Colon (tissue), 2 donors: ENCODE measurements around the gene MAT2B.

Experiments
- FAIRE-seq: peaks from 2 replicates; lab custom pipeline; 2012; peaks lifted over from hg19 to GRCh38; lab: Jason Lieb, UNC
- donor health status: control.
- donor health status: control.

Gene MAT2B

GRCh38 chr5:163505368-163506094 lies at the start of gene MAT2B:
MAT2B (plus strand) TSS chr5:163505619; CDS start chr5:163505687, 68 bp downstream.
- FAIRE-seq, result no peak

GRCh38 chr5:163456029-163456589 lies 49.3 kb upstream of the MAT2B start:
- no peak for FAIRE-seq

GRCh38 chr5:163456840-163457239 lies 48.6 kb upstream of the MAT2B start:
- no peak for FAIRE-seq

- FAIRE-seq, result no peak
Observed at GRCh38 chr5:163458778-163459385, 46.5 kb upstream of the MAT2B start.

GRCh38 chr5:163459462-163459818 lies 46.0 kb upstream of the MAT2B start:
- FAIRE-seq, result no peak

- no peak for FAIRE-seq
Observed at GRCh38 chr5:163459819-163460561, 45.4 kb upstream of the MAT2B start, which contains the start of gene NUDCD2. NUDCD2 (minus strand) TSS chr5:163460102; CDS start chr5:163460050, 52 bp downstream.

- FAIRE-seq, result no peak
Observed at GRCh38 chr5:163460562-163461171, 44.8 kb upstream of the MAT2B start, which contains the start of gene HMMR. HMMR (plus strand) TSS chr5:163460632; CDS start chr5:163460693, 61 bp downstream.

GRCh38 chr5:163463063-163463435 lies 42.4 kb upstream of the MAT2B start:
- FAIRE-seq, result no peak

GRCh38 chr5:163467682-163468081 lies 37.7 kb upstream of the MAT2B start:
- FAIRE-seq, result no peak

GRCh38 chr5:163473635-163474243 lies 31.7 kb upstream of the MAT2B start:
- no peak for FAIRE-seq

- FAIRE-seq, result no peak
Observed at GRCh38 chr5:163475411-163475810, 30.0 kb upstream of the MAT2B start.

GRCh38 chr5:163478126-163478981 lies 27.1 kb upstream of the MAT2B start:
- no peak for FAIRE-seq

- FAIRE-seq, result no peak
Observed at GRCh38 chr5:163478982-163479271, 26.5 kb upstream of the MAT2B start.

GRCh38 chr5:163489055-163489744 lies 16.2 kb upstream of the MAT2B start:
- FAIRE-seq, result no peak

- FAIRE-seq, result no peak
Observed at GRCh38 chr5:163489745-163490075, 15.7 kb upstream of the MAT2B start.

- FAIRE-seq, result no peak
Observed at GRCh38 chr5:163496286-163496685, 9.1 kb upstream of the MAT2B start.

- FAIRE-seq, result no peak
Observed at GRCh38 chr5:163497315-163497714, 8.1 kb upstream of the MAT2B start.

GRCh38 chr5:163498886-163499285 lies 6.5 kb upstream of the MAT2B start:
- FAIRE-seq, result no peak

GRCh38 chr5:163502521-163502920 lies 2.9 kb upstream of the MAT2B start:
- no peak for FAIRE-seq
